ENCODE measurements around the gene SDR42E2. TPM values are rescaled to one million over a fixed set of nuclear protein-coding genes. Genes with fewer than 3 reads are reported as not detected.

The SDR42E2 gene
- total and polyA plus RNA-seq, 12 donors, result 0.09 to 0.15 TPM; not detected in 10

GRCh38 chr16:22186517-22186916 lies 24.2 kb downstream of the SDR42E2 start:
- ATAC-seq, result no peak
- Histone ChIP-seq H3K27ac (no peak overlapping the region), H3K36me3 (no peaks in the 10 kb centered on the region), H3K4me1 (peaks cover 6 to 23% (median 20%) of the 10 kb centered on the region in 9 donors), H3K9me3 (no peaks in the 10 kb centered on the region), H3K27me3 (no peaks in the 10 kb centered on the region), H3K4me3 (no peak overlapping the region)
- TF ChIP-seq, protein P1, sequence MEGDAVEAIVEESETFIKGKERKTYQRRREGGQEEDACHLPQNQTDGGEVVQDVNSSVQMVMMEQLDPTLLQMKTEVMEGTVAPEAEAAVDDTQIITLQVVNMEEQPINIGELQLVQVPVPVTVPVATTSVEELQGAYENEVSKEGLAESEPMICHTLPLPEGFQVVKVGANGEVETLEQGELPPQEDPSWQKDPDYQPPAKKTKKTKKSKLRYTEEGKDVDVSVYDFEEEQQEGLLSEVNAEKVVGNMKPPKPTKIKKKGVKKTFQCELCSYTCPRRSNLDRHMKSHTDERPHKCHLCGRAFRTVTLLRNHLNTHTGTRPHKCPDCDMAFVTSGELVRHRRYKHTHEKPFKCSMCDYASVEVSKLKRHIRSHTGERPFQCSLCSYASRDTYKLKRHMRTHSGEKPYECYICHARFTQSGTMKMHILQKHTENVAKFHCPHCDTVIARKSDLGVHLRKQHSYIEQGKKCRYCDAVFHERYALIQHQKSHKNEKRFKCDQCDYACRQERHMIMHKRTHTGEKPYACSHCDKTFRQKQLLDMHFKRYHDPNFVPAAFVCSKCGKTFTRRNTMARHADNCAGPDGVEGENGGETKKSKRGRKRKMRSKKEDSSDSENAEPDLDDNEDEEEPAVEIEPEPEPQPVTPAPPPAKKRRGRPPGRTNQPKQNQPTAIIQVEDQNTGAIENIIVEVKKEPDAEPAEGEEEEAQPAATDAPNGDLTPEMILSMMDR (IDR thresholded peaks at IDR 0.05), result no peak
- DNase-seq, result no peak
- intact Hi-C loops (cut with DNase I), result loop anchor here in 9 of 10 donors (5.0 to 10.0 kb wide), 9 partner anchors 84 to 1032 kb away; partner anchors contain the start of genes PDZD9 (in 3 of the 9), UQCRC2 (in 2 of the 9), VWA3A (in 2 of the 9) and DNAH3 (in 1 of the 9)
- 79 to 82% methylated on average over 3 of the region's 3 CpGs for WGBS, 2 donors

GRCh38 chr16:22188267-22188594 lies 25.9 kb downstream of the SDR42E2 start:
- no peaks in the 10 kb centered on the region for H3K36me3 ChIP-seq
- peak overlapping the region in 6 of 10 donors; percentile 29 to 98 (median 94) for H3K27ac ChIP-seq
- TF ChIP-seq, protein P1 (IDR thresholded peaks at IDR 0.05), result no peak
- WGBS, 2 donors, result 70 to 82% methylated on average over 2 of the region's 2 CpGs
- no peak overlapping the region for H3K4me3 ChIP-seq
- no peak for DNase-seq
- H3K27me3 ChIP-seq, result no peaks in the 10 kb centered on the region
- ATAC-seq, result no peak
- H3K9me3 ChIP-seq, result no peaks in the 10 kb centered on the region
- H3K4me1 ChIP-seq, result peaks cover 8 to 40% (median 36%) of the 10 kb centered on the region in 9 donors
- intact Hi-C loops (cut with DNase I), result loop anchor here (1.0 to 10.0 kb wide), 16 partner anchors 86 to 1033 kb away; partner anchors contain the start of genes PDZD9 (in 8 of the 10), UQCRC2 (in 3 of the 10), MOSMO (in 2 of the 10) and VWA3A (in 2 of the 10)

- peak overlapping the region; percentile 80 to 98 (median 96) for H3K27ac ChIP-seq
- intact Hi-C loops (cut with DNase I), result loop anchor here (1.0 to 10.0 kb wide), 16 partner anchors 87 to 1034 kb away; partner anchors contain the start of genes PDZD9 (in 8 of the 10), UQCRC2 (in 3 of the 10), MOSMO (in 2 of the 10) and VWA3A (in 2 of the 10)
- TF ChIP-seq, protein P1 (IDR thresholded peaks at IDR 0.05), result peak; percentile 71 to 91 (median 85)
- H3K27me3 ChIP-seq, result no peaks in the 10 kb centered on the region
- DNase-seq (peak; percentile 39 to 74), ATAC-seq (no peak)
- 33 to 38% methylated on average over 8 of the region's 8 CpGs for WGBS, 2 donors
- H3K4me3 ChIP-seq, result peak overlapping the region in 3 of 10 donors; percentile 74 to 82 (median 82)
- peaks cover 8 to 43% (median 36%) of the 10 kb centered on the region in 9 donors for H3K4me1 ChIP-seq
- no peaks in the 10 kb centered on the region for H3K9me3 ChIP-seq
- H3K36me3 ChIP-seq, result no peaks in the 10 kb centered on the region
Observed at GRCh38 chr16:22188595-22189442, 26.5 kb downstream of the SDR42E2 start.

- Histone ChIP-seq H3K4me1 (peaks cover 8 to 43% (median 36%) of the 10 kb centered on the region in 9 donors), H3K27me3 (no peaks in the 10 kb centered on the region), H3K4me3 (peak overlapping the region; percentile 12 to 86 (median 74)), H3K27ac (peak overlapping the region; percentile 80 to 98 (median 96)), H3K36me3 (no peaks in the 10 kb centered on the region), H3K9me3 (no peaks in the 10 kb centered on the region)
- intact Hi-C loops (cut with DNase I), result loop anchor here (1.0 to 10.0 kb wide), 18 partner anchors 17 to 1035 kb away; partner anchors contain the start of genes PDZD9 (in 7 of the 10), UQCRC2 (in 5 of the 10), MOSMO (in 2 of the 10) and VWA3A (in 2 of the 10)
- ATAC-seq, result no peak
- 7 to 9% methylated on average over 18 of the region's 18 CpGs for WGBS, 2 donors
- DNase-seq, result peak; percentile 63 to 76
- TF ChIP-seq, protein P1 (IDR thresholded peaks at IDR 0.05), result no peak
Observed at GRCh38 chr16:22189473-22190080, 27.3 kb downstream of the SDR42E2 start.
